ENCODE results near the gene NXT1. TPM values are rescaled to one million over a fixed set of nuclear protein-coding genes. Genes with fewer than 3 reads are reported as not detected.

The NXT1 gene
- polyA plus RNA-seq, 1 donor from 2014 or later = 46.3 TPM

DNA sequence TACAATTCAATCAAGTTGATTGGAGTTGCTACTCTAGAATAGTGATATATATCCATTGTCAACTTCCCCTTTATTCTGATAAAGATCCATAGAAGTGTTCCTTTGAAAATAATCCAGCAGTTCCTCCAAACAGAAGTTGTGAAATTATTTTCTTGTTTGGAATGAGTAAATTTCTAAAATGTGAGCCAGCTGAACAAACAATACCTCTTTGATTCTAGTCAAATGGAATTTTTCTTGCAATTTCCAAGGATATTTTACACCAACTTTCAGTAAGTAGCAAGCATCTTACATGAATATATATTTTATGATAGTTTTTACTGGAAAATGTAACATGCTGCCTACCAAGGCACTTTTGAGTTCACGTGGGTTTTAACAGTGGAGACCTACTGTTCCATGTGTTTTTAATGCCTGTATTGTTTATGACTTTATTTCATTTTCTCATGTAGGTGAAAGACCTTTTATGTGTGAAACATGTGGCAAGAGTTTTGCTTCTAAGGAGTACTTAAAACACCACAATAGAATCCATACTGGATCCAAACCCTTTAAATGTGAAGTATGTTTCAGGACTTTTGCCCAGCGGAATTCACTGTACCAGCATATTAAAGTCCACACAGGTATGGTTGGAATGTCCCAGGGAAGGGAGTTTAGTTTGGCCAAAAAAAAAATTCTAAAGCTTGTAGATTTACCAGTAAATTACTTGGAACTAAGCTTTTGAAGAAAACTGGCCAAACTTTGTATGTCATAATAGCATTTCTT, 17.9 kb downstream of the NXT1 start:
- no peaks in the 10 kb centered on the region for H3F3A ChIP-seq (ENCODE audit: insufficient read depth, low read length, poor library complexity, severe bottlenecking)
- H4K20me1 ChIP-seq (ENCODE audit: insufficient read depth) = no peaks in the 10 kb centered on the region
- no peaks in the 10 kb centered on the region for H3K9me3 ChIP-seq (ENCODE audit: low read length)
- H2AFZ ChIP-seq (ENCODE audit: low read depth, low read length) = no peak overlapping the region
- no peaks in the 10 kb centered on the region for H3K27me3 ChIP-seq (ENCODE audit: insufficient read depth, low read depth, low read length)
- no peaks in the 10 kb centered on the region for H3K9me2 ChIP-seq (ENCODE audit: insufficient read depth, low read length)
- no peak overlapping the region for H3K4me3 ChIP-seq (ENCODE audit: low read length)
- H3K27ac ChIP-seq (ENCODE audit: low read length) = no peak overlapping the region
- peaks cover 42% of the 10 kb centered on the region for H3K79me2 ChIP-seq (replicated peaks; ENCODE audit: insufficient read depth, low read length)
- peaks cover 30% of the 10 kb centered on the region for H3K36me3 ChIP-seq (ENCODE audit: insufficient read depth, low read length)
- TF ChIP-seq RAD21 (conservative IDR thresholded peaks at IDR 0.05) (no peak), MXI1 (conservative IDR thresholded peaks at IDR 0.05; ENCODE audit: poor library complexity, severe bottlenecking) (no peak), POLR2AphosphoS5 (IDR thresholded peaks at IDR 0.05) (no peak), EP300 (conservative IDR thresholded peaks at IDR 0.05; ENCODE audit: poor library complexity, severe bottlenecking) (no peak), EZH2 (IDR thresholded peaks at IDR 0.05; ENCODE audit: borderline replicate concordance, insufficient read depth, low read length, poor library complexity, severe bottlenecking) (no peak), SMC3 (conservative IDR thresholded peaks at IDR 0.05; ENCODE audit: poor library complexity) (no peak), TAF1 (IDR thresholded peaks at IDR 0.05; ENCODE audit: low read depth) (no peak)
- TF ChIP-seq, protein P1, sequence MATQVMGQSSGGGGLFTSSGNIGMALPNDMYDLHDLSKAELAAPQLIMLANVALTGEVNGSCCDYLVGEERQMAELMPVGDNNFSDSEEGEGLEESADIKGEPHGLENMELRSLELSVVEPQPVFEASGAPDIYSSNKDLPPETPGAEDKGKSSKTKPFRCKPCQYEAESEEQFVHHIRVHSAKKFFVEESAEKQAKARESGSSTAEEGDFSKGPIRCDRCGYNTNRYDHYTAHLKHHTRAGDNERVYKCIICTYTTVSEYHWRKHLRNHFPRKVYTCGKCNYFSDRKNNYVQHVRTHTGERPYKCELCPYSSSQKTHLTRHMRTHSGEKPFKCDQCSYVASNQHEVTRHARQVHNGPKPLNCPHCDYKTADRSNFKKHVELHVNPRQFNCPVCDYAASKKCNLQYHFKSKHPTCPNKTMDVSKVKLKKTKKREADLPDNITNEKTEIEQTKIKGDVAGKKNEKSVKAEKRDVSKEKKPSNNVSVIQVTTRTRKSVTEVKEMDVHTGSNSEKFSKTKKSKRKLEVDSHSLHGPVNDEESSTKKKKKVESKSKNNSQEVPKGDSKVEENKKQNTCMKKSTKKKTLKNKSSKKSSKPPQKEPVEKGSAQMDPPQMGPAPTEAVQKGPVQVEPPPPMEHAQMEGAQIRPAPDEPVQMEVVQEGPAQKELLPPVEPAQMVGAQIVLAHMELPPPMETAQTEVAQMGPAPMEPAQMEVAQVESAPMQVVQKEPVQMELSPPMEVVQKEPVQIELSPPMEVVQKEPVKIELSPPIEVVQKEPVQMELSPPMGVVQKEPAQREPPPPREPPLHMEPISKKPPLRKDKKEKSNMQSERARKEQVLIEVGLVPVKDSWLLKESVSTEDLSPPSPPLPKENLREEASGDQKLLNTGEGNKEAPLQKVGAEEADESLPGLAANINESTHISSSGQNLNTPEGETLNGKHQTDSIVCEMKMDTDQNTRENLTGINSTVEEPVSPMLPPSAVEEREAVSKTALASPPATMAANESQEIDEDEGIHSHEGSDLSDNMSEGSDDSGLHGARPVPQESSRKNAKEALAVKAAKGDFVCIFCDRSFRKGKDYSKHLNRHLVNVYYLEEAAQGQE (IDR thresholded peaks at IDR 0.05; ENCODE audit: borderline replicate concordance) = no peak
- TF ChIP-seq, protein P2, sequence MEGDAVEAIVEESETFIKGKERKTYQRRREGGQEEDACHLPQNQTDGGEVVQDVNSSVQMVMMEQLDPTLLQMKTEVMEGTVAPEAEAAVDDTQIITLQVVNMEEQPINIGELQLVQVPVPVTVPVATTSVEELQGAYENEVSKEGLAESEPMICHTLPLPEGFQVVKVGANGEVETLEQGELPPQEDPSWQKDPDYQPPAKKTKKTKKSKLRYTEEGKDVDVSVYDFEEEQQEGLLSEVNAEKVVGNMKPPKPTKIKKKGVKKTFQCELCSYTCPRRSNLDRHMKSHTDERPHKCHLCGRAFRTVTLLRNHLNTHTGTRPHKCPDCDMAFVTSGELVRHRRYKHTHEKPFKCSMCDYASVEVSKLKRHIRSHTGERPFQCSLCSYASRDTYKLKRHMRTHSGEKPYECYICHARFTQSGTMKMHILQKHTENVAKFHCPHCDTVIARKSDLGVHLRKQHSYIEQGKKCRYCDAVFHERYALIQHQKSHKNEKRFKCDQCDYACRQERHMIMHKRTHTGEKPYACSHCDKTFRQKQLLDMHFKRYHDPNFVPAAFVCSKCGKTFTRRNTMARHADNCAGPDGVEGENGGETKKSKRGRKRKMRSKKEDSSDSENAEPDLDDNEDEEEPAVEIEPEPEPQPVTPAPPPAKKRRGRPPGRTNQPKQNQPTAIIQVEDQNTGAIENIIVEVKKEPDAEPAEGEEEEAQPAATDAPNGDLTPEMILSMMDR (IDR thresholded peaks at IDR 0.05; ENCODE audit: poor library complexity, severe bottlenecking) = no peak
- no peak overlapping the region for H3K9ac ChIP-seq (ENCODE audit: low read length)
- no peak overlapping the region for H3K4me2 ChIP-seq (ENCODE audit: low read length)

DNA sequence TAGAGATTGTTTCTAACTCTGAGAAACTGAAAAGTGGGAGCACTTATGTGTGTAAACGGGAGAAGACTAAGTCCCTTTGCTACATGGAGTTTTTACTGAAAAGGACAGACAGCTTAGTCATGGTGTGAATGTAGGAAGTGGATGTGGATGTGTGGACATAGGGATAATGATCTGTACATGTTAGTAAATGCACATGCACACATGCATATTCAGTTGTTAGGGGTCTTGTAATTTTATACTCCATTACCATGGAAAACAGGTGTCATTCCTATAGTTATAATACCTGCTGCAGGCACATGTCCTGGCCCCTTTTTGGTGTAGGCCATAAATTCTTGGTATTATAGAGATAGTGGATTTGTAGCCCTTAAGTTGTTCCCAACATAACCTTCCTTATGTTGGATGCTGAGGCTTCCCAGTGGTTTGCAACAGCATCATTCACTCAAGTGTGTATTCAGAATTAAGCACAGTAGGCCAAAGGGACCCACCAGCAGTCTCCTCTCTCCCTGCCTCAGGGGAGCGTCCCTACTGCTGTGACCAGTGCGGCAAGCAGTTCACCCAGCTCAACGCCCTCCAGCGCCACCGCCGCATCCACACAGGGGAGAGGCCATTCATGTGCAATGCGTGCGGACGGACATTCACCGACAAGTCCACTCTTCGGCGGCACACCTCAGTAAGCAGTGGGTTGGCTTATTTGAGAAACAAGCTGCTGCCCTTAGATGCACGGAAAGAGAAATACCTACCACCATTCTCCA, 18.7 kb downstream of the NXT1 start:
- Histone ChIP-seq H4K20me1 (ENCODE audit: insufficient read depth) (no peaks in the 10 kb centered on the region), H3K79me2 (replicated peaks; ENCODE audit: insufficient read depth, low read length) (peaks cover 34% of the 10 kb centered on the region)

More for the DNA sequence above, 18.7 kb downstream of the NXT1 start:
- Histone ChIP-seq H3K4me2 (ENCODE audit: low read length) (no peak overlapping the region), H2AFZ (ENCODE audit: low read depth, low read length) (no peak overlapping the region), H3K27ac (ENCODE audit: low read length) (no peak overlapping the region), H3K9me2 (ENCODE audit: insufficient read depth, low read length) (no peaks in the 10 kb centered on the region), H3K27me3 (ENCODE audit: insufficient read depth, low read depth, low read length) (no peaks in the 10 kb centered on the region), H3K4me3 (ENCODE audit: low read length) (no peak overlapping the region), H3K9ac (ENCODE audit: low read length) (no peak overlapping the region), H3F3A (ENCODE audit: insufficient read depth, low read length, poor library complexity, severe bottlenecking) (no peaks in the 10 kb centered on the region), H3K36me3 (ENCODE audit: insufficient read depth, low read length) (peaks cover 35% of the 10 kb centered on the region), H3K9me3 (ENCODE audit: low read length) (no peaks in the 10 kb centered on the region)
- TF ChIP-seq SMC3 (conservative IDR thresholded peaks at IDR 0.05; ENCODE audit: poor library complexity) (no peak), TAF1 (IDR thresholded peaks at IDR 0.05; ENCODE audit: low read depth) (no peak), EP300 (conservative IDR thresholded peaks at IDR 0.05; ENCODE audit: poor library complexity, severe bottlenecking) (no peak), MXI1 (conservative IDR thresholded peaks at IDR 0.05; ENCODE audit: poor library complexity, severe bottlenecking) (no peak), EZH2 (IDR thresholded peaks at IDR 0.05; ENCODE audit: borderline replicate concordance, insufficient read depth, low read length, poor library complexity, severe bottlenecking) (no peak), RAD21 (conservative IDR thresholded peaks at IDR 0.05) (no peak), POLR2AphosphoS5 (IDR thresholded peaks at IDR 0.05) (no peak)
- TF ChIP-seq, protein P2 (IDR thresholded peaks at IDR 0.05; ENCODE audit: poor library complexity, severe bottlenecking) = no peak
- TF ChIP-seq, protein P1 (IDR thresholded peaks at IDR 0.05; ENCODE audit: borderline replicate concordance) = no peak
